Neutrophil (primary cell): ENCODE data around the gene MSI2.

Experiments used
- H3K27ac ChIP-seq: fragments of 200-600 bp; sonication (generic); 2 replicates; pipeline ENCODE4 v1.5.1; 2016; ENCODE audit warnings: mild to moderate bottlenecking, moderate library complexity
- H3K27me3 ChIP-seq: fragments of 200-600 bp; sonication (generic); 2 replicates; pipeline ENCODE4 v1.6.0; 2016; ENCODE audit warnings: mild to moderate bottlenecking
- H3K36me3 ChIP-seq: fragments of 200-600 bp; sonication (generic); 2 replicates; pipeline ENCODE4 v1.5.1; 2017
- H3K4me1 ChIP-seq, 2 experiments: fragments of 200-600 bp in 1 of 2; sonication (generic) in 1 of 2; 1 replicate in 1 of 2; 2 replicates in 1 of 2; pipeline versions ENCODE4 v1.5.1 to v1.6.1; 2013 to 2016; ENCODE audit warnings: low read depth in 1 of 2, low read length in 1 of 2, mild to moderate bottlenecking in 1 of 2, moderate library complexity in 1 of 2; ENCODE audit not compliant: control insufficient read depth in 1 of 2, insufficient read depth in 1 of 2
- H3K4me3 ChIP-seq, 2 experiments: fragments of 200-600 bp in 1 of 2; sonication (generic) in 1 of 2; 1 replicate in 1 of 2; 2 replicates in 1 of 2; pipeline ENCODE4 v1.5.1; 2013 to 2016; ENCODE audit warnings: low read depth in 1 of 2, low read length in 1 of 2, mild to moderate bottlenecking in 1 of 2, moderate library complexity in 1 of 2
- H3K9me3 ChIP-seq: fragments of 200-600 bp; sonication (generic); 2 replicates; pipeline ENCODE4 v1.5.1; 2016
- CTCF ChIP-seq: fragments of 200-600 bp; sonication (generic); IDR thresholded peaks from 2 replicates; pipeline ENCODE4 v1.5.1; 2016; ENCODE audit warnings: antibody characterized with exemption

The MSI2 gene

DNA sequence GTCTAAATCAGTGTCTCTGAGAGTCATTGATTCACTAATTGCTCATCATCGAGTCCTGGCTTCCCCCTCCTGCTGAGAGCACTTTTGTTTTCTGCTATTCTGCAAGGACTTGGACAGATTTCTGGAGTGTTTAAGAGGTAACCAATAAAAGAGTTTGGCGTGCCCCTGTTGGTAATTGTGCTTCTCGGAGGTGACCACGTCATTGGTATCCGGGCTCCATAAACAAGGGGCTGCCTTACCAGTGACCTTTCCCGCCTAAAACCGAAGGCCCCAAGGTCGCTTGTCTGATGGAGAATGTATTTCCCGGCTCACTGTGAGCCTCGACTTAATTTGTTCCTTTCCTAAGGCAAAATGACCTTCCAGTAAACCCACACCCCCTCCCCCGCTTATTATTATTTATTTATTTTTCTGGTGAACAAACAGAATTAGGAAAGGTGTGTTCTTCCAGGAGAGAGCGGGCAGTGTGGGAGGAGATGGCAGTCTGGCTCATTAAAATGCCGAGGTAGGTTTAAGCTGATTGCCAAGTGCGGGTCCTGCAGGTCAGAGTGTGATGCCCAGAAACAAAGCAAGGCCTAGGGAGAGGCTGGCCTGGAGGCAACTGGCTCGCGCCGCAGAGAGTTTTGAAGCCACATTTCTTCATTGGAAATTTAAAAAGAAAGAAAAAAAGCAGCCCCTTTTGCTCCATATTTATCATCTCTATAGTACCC, 30.2 kb downstream of the MSI2 start:
- H3K27me3 ChIP-seq: no peaks in the 10 kb centered on the region
- no peak overlapping the region for H3K4me3 ChIP-seq
- peaks cover 4 to 12% of the 10 kb centered on the region in 2 experiments for H3K4me1 ChIP-seq
- no peak overlapping the region for H3K27ac ChIP-seq
- no peaks in the 10 kb centered on the region for H3K36me3 ChIP-seq
- H3K9me3 ChIP-seq: no peaks in the 10 kb centered on the region
- no peak for TF ChIP-seq CTCF

GRCh38 chr17:57288040-57288772, 31.9 kb downstream of the MSI2 start:
- Histone ChIP-seq H3K27me3 (no peaks in the 10 kb centered on the region), H3K9me3 (no peaks in the 10 kb centered on the region), H3K27ac (no peak overlapping the region), H3K4me3 (no peak overlapping the region), H3K4me1 (peaks cover 4 to 12% of the 10 kb centered on the region in 2 experiments), H3K36me3 (no peaks in the 10 kb centered on the region)
- no peak for TF ChIP-seq CTCF

GRCh38 chr17:57288773-57289121, 32.4 kb downstream of the MSI2 start:
- H3K4me3 ChIP-seq: no peak overlapping the region

GRCh38 chr17:57289130-57289529, 32.8 kb downstream of the MSI2 start:
- TF ChIP-seq CTCF: no peak
- H3K36me3 ChIP-seq: no peaks in the 10 kb centered on the region
- H3K4me1 ChIP-seq: peaks cover 4 to 12% of the 10 kb centered on the region in 2 experiments

More at GRCh38 chr17:57288773-57289121, 32.4 kb downstream of the MSI2 start:
- Histone ChIP-seq H3K9me3 (no peaks in the 10 kb centered on the region), H3K27ac (no peak overlapping the region), H3K36me3 (no peaks in the 10 kb centered on the region), H3K27me3 (no peaks in the 10 kb centered on the region), H3K4me1 (peaks cover 4 to 12% of the 10 kb centered on the region in 2 experiments)
- TF ChIP-seq CTCF: no peak

DNA sequence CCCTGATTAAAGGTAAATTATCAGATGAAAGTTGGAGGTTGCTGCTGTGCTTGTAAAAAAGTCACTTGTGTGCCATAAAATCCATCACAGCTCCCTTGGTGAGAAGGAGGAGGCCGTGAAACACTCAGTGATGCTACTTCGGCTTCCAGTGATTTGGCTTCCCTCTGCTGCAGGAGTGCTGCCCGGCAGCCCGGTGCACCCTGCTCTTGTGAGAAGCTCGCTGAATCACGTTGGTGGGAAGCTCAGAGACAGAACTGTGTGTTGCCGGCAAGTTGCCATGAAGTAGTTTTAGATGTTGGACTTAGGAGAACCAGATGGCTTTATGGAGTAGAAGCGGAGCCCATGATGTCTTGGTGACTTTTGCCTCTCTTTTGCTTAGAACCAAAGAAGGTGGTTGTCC, 33.3 kb downstream of the MSI2 start:
- H3K36me3 ChIP-seq: no peaks in the 10 kb centered on the region
- H3K4me3 ChIP-seq: no peak overlapping the region
- no peak for TF ChIP-seq CTCF
- no peaks in the 10 kb centered on the region for H3K9me3 ChIP-seq
- H3K27ac ChIP-seq: no peak overlapping the region
- H3K27me3 ChIP-seq: no peaks in the 10 kb centered on the region
- peaks cover 4 to 12% of the 10 kb centered on the region in 2 experiments for H3K4me1 ChIP-seq

More at GRCh38 chr17:57289130-57289529, 32.8 kb downstream of the MSI2 start:
- no peaks in the 10 kb centered on the region for H3K27me3 ChIP-seq
- no peaks in the 10 kb centered on the region for H3K9me3 ChIP-seq
- no peak overlapping the region for H3K4me3 ChIP-seq
- H3K27ac ChIP-seq: no peak overlapping the region
